GM21515 (cell line): ENCODE data around the gene UMODL1.
"Not testable (repeated sequence)": the region's sequence is repeated elsewhere in the genome, so short reads cannot be mapped to it uniquely, and the experiment has no call there.

Experiments
- ATAC-seq: cut with Tn5 transposase; IDR thresholded peaks from one replicate; pipeline ENCODE4 v1.9.1; 2021; ENCODE audit not compliant: unreplicated experiment

UMODL1 gene

GRCh38 chr21:42113926-42114409, 42.9 kb downstream of the UMODL1 start:
- no peak for ATAC-seq

DNA sequence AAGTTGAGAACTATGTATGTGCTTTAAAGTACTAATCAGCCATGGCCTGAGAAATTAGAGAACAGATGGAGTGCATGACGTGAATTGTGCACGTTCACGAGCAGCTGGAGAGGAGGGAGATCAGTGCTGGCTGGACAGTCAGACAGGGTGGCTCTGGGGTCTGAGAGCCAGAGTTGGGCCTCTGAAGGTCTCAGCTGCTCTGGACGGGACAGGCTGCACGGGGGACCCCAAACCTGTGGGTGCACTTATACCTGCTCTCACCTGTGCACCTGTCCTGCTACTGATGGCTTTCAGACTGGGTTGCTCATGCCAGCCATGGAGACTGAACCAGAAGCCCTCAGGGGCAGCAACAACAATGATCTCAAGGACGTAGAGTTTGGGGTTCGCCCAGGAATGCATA, 43.5 kb downstream of the UMODL1 start:
- ATAC-seq = no peak

DNA sequence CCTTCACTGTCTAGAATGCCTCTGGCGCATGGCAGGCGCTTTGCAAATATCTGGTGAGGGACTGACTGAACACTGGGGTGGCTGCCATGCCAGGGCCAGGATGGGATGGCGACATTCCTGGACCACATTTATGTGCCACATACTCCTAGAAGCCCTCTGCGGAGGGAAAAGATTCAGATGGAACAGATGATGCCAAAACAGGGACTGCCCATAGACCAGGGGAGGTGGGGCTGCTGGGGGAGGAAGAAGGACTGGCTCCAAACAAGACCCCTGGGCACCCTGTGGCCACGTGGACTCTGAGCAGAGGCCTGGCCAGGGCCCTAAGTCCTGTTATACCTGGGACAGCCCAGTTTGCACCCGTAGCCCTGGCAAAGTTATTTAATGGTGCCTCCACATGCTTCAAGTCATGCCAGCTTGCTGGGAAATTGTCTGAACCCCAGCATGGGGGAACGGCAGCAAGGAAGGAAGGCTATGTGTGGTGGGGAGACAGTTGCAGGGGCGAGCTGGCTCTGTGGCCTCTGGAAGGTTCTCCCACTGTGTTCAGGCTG, 44.1 kb downstream of the UMODL1 start:
- ATAC-seq = no peak

GRCh38 chr21:42116551-42116950, 45.4 kb downstream of the UMODL1 start:
- not testable (repeated sequence) for ATAC-seq

DNA sequence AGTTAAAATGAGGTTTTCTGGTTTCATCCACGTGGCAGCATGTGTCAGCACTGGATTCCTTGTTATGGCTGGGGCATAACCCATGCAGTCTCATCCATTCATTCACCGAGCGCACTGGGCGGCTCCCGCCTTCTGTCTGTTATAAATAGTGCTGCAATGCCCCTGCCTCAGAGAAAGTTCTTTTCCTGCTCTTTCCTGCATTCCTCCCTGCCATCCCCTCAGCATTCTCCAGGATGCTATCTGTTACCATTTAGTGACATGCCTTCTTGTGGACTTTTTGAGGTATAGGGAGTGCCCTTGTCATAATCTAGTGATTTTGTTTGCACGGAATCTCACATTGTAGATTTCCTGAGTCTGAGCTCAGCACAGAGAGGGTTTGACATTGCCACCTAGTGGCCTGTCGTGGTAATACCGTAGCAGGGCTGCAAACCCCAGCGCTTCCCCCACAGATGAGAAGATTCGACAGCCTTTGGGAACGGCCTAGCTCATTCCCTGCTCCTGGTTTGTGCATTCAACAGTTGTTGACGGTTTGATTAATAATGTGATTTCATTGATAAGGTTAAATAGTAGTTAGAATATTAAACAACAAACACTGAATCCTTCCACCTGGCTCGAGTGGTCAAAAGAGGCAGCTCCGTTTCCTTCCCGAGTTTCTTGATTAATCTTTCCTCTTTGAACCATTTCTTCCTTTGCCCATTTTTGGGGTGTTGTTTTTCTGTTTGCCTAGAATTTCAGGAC, 46.3 kb downstream of the UMODL1 start:
- peak; percentile 50 for ATAC-seq

GRCh38 chr21:42117967-42118780, 47.1 kb downstream of the UMODL1 start:
- no peak for ATAC-seq

DNA sequence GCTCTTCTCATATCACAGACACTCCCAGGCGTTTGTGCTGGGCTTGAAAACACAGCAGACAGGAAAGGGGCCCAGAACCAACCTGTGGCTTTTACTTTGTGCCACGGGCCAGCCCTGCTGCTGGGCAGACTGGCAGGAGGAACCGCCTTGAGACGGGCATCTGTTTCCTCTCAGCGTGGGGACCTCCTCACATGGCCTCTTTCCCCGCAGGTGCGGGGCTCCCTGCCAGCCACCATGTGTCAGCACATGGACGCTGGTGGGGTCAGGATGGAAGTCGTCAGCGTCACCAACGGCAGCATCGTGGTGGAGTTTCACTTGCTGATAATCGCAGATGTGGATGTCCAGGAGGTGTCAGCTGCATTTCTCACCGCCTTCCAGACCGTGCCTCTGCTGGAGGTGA, 47.8 kb downstream of the UMODL1 start:
- no peak for ATAC-seq

DNA sequence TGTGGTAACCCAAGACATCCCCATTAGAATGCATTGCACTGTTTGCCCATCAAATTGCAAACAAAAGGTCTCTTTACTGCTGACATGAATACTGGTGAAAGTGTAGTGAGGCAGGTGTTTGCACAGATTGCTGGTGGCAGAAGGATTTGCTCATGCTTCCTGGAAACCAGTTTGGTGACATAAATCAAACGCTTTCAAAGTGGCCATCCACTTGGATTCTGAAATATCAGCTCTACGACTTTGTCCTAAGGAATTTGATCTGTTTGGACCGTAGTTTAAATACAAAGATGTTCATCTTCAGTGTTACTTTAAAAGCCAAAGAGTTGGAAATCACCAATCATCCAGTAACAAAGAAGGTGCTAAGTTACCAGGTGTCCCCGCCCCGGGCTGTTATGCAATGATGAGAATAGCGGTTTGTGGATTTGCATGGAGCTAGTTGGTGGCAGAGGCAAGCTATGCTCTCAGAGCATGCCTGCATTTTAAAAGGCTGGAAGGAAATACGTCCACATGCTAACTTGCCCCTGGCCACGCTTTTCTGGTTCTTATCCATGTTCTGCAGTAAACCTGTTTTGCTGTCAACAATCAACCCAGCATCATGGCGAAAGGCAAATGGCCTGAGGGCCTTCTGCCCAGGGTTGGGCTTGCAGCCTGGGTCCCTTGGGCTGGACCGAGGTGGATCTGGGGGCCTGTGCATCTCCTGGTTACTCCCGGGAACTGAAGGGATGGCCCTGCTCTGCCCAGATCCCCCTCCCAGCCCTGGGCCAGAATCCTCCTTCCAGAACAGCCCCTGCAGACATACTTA, 49.2 kb downstream of the UMODL1 start:
- ATAC-seq = no peak

- ATAC-seq = no peak
Measured at GRCh38 chr21:42120903-42121535, 49.9 kb downstream of the UMODL1 start.

DNA sequence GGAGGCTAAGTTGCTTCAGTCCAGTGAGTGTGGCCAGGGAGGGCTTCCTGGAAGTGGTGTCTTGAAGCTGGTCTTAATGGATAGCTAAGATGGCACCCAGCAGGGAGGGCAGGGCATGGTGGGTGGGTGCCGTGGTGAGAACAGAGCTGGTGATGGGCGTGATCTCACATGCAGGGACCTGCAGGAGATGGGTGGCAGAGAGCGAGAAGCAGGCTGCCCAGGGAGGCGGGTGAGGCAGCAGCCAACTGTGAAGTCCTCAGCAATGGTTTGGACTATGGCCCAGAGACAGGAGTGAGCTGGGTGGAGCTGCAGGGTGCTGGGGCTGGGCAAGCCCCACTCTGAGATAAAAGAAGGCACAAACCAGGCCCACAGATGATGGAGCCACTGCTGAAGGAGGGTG, 50.7 kb downstream of the UMODL1 start:
- ATAC-seq = no peak

DNA sequence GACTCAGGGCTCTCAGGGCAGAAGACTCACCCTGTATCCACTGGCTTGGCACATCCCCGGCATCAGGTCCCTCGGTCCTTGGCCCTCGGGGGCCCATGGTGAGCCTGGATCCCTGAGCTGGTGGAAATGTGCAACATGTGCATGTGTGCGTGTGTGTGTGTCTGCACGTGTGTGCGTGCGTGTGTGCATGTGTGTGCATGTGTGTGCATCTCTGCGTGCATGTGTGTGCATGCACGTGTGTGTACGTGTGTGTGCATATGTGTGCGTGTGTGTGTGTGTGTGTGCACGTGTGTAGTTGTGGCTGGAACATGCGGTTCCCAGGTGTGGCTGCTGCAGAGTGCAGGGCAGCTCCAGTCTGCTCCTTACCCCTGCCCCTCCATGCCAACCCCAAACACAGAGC, 51.3 kb downstream of the UMODL1 start:
- ATAC-seq = no peak

- no peak for ATAC-seq
Measured at GRCh38 chr21:42122808-42123207, 51.7 kb downstream of the UMODL1 start.

- ATAC-seq = no peak
Measured at GRCh38 chr21:42123219-42123908, 52.2 kb downstream of the UMODL1 start.

GRCh38 chr21:42124081-42124480, 53.0 kb downstream of the UMODL1 start:
- no peak for ATAC-seq

GRCh38 chr21:42124826-42125570, 53.9 kb downstream of the UMODL1 start:
- no peak for ATAC-seq

- no peak for ATAC-seq
Measured at GRCh38 chr21:42125571-42126544, 54.7 kb downstream of the UMODL1 start.

DNA sequence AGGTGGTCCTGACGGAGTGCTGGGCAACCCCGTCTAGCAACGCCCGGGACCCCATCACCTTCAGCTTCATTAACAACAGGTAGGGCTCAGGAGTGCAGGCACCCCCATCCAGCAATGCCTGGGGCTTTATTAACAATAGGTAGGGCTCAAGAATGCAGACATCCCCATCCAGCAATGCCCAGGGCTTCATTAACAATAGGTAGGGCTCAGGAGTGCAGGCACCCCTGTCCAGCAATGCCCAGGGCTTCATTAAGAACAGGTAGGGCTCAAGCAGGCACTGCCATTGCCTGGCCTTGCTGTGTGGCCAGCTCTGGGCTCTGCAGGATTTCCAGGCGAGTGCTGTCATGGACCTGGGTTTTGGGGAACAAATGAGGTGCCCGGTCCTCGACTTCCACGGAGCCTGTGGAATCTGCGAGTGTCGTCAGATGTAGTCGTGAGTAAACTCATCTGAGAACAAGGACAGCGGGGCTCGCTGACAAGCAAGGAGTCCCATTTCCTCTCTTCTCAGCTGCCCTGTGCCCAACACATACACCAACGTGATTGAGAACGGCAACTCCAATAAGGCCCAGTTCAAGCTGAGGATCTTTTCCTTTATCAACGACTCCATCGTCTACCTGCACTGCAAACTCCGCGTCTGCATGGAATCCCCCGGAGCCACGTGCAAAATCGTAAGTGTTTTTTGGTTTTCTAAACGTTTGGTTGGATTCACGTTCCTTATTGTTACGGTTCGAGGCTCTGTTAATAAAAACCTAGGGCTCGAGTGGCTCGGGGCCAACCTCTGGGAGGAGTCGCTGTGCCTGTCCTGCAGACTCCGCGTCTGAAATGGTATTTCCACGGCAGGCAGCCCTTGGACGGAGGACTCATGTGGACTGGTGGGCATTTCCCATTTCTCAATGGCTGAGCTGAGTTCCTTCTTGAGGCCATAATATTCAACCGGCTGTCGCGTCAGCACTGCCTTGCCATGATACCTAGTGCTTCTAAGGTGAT, 56.3 kb downstream of the UMODL1 start:
- ATAC-seq = no peak
